ENCODE data around the gene PTPMT1. TPM values are rescaled to one million over a fixed set of nuclear protein-coding genes. Genes with fewer than 3 reads are reported as not detected.

PTPMT1 gene
- polyA plus RNA-seq, 2 of the 4 experiments (the other 2 are of a cell fraction): 63.4 to 69.2 TPM

DNA sequence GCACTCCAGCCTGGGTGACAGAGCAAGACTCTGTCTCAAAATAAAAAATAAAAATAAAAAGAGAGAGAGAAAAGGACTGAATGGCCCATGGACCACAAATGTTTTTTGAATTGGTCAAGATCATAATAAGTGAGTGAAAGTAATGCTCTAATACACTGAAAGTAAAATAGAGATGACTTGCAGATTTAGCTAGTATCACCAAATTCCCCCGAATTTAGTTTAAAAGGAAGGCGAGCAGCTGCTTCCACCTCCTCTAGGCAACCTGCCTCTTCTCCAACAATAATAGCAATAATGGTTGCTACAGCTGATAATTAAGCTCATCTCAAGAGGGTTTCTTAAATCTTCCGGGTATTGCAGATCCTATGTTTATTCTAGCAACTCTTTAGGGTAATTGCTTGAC is 49.2 kb upstream of the PTPMT1 start:
- WGBS (ENCODE audit: missing lambda C conversion rate): 87% methylated on average over 3 of the region's 3 CpGs
- ChIA-PET CTCF (interaction anchor here (0.5 to 1.1 kb wide), 2 partner anchors 37 to 338 kb away, joined by 3 read pairs; partner anchors contain the start of gene CELF1), POLR2A (no interaction called here)
- Histone ChIP-seq H3K4me2 (peak overlapping the region; percentile 15; the same call in 1 of the 3 replicates), H3K4me3 (no peak overlapping the region), H3K4me1 (peaks cover 71% of the 10 kb centered on the region), H3K27ac (peak overlapping the region in 1 of 2 experiments; percentile 79; a peak in 3 of 6 replicates), H3K9me3 (no peaks in the 10 kb centered on the region)
- peak; percentile 39 for TF ChIP-seq MAFK (IDR thresholded peaks at IDR 0.05; ENCODE audit: partially characterized antibody)
- TF ChIP-seq, protein P1, sequence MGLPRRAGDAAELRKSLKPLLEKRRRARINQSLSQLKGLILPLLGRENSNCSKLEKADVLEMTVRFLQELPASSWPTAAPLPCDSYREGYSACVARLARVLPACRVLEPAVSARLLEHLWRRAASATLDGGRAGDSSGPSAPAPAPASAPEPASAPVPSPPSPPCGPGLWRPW (IDR thresholded peaks at IDR 0.05): no peak
- no peak for TF ChIP-seq POLR2A (IDR thresholded peaks at IDR 0.05; ENCODE audit: low read length)
- TF ChIP-seq, protein P2, sequence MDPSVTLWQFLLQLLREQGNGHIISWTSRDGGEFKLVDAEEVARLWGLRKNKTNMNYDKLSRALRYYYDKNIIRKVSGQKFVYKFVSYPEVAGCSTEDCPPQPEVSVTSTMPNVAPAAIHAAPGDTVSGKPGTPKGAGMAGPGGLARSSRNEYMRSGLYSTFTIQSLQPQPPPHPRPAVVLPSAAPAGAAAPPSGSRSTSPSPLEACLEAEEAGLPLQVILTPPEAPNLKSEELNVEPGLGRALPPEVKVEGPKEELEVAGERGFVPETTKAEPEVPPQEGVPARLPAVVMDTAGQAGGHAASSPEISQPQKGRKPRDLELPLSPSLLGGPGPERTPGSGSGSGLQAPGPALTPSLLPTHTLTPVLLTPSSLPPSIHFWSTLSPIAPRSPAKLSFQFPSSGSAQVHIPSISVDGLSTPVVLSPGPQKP (IDR thresholded peaks at IDR 0.05; ENCODE audit: low read depth, low read length): no peak
- TF ChIP-seq NFE2L2 (conservative IDR thresholded peaks at IDR 0.05; ENCODE audit: low read length): peak; percentile 81
- no peak for TF ChIP-seq CBX2 (IDR thresholded peaks at IDR 0.05; ENCODE audit: borderline replicate concordance, low read depth)
- TF ChIP-seq, protein P3, sequence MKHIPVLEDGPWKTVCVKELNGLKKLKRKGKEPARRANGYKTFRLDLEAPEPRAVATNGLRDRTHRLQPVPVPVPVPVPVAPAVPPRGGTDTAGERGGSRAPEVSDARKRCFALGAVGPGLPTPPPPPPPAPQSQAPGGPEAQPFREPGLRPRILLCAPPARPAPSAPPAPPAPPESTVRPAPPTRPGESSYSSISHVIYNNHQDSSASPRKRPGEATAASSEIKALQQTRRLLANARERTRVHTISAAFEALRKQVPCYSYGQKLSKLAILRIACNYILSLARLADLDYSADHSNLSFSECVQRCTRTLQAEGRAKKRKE (CRISPR knock-in tag; IDR thresholded peaks at IDR 0.05; ENCODE audit: low read depth): no peak
- no peak for ATAC-seq
- no peak for FAIRE-seq
- no peak for DNase-seq (ENCODE audit: low read depth in 1 of 2, low spot score in 1 of 2)

DNA sequence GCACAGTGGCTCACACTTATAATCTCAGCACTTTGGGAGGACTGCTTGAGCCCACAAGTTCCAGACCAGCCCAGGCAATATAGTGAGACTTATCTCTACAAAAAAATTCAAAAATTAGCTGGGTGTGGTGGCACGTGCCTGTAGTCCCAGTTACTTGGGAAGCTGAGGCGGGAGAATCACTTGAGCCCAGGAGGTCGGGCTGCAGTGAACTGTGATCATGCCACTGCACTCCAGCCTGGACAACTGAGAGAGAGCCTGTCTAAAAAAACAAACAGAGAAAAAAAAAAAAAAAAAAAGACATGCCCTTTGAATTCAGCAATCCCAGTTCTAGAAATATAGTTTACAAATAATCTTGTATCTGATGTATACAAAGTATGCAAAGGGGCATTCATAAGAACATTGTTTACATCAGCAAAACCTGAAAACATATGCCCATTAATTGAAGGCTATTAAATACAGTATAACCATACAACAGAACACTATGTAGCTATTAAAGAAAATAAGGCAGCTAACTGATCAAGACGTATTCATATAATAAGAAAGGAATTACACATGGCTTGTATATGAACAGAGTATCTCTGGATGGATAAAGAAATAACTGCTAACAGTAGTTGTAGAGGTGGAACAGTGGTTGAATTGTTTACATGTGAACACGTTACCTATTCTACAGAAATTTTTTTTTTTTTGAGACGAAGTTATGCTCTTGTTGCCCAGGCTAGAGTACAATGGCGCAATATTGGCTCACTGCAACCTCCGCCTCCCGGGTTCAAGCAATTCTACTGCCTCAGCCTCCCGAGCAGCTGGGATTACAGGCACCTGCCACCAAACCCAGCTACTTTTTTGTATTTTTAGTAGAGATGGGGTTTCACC is 48.2 kb upstream of the PTPMT1 start:
- DNase-seq (ENCODE audit: low read depth in 1 of 2, low spot score in 1 of 2) (no peak), FAIRE-seq (no peak), ATAC-seq (no peak)
- WGBS (ENCODE audit: missing lambda C conversion rate): 86% methylated on average over 10 of the region's 10 CpGs
- TF ChIP-seq ZSCAN20 (CRISPR knock-in tag; IDR thresholded peaks at IDR 0.05) (no peak), TFCP2L1 (CRISPR knock-in tag; IDR thresholded peaks at IDR 0.05) (no peak), GATA3 (IDR thresholded peaks at IDR 0.05; ENCODE audit: borderline replicate concordance) (no peak), POLR2AphosphoS2 (conservative IDR thresholded peaks at IDR 0.05; ENCODE audit: low read length) (no peak), CEBPB (IDR thresholded peaks at IDR 0.05) (no peak), RAD21 (conservative IDR thresholded peaks at IDR 0.05 in 1 of 2, IDR thresholded peaks at IDR 0.05 in 1 of 2) (no peak), KDM1A (IDR thresholded peaks at IDR 0.05; ENCODE audit: low read depth) (no peak), CBX8 (IDR thresholded peaks at IDR 0.05) (no peak), EHF (CRISPR knock-in tag; IDR thresholded peaks at IDR 0.05) (no peak), FOSL2 (IDR thresholded peaks at IDR 0.05) (no peak), FOSL2 (CRISPR knock-in tag; IDR thresholded peaks at IDR 0.05) (no peak), JUNB (IDR thresholded peaks at IDR 0.05) (no peak), SMC3 (IDR thresholded peaks at IDR 0.05) (no peak)
- CTCF ChIA-PET: interaction anchor here (1.1 to 1.7 kb wide), 3 partner anchors 36 to 188 kb away, joined by 3 to 4 read pairs (median 3); partner anchors contain the start of gene CELF1
- no peak overlapping the region for H3K4me3 ChIP-seq
- no peaks in the 10 kb centered on the region for H3K9me3 ChIP-seq
- peak overlapping the region in 1 of 2 experiments; percentile 79; a peak in 1 of 6 replicates for H3K27ac ChIP-seq
- POLR2A ChIA-PET: no interaction called here
- peaks cover 60% of the 10 kb centered on the region for H3K4me1 ChIP-seq
- no peak overlapping the region for H3K4me2 ChIP-seq

DNA sequence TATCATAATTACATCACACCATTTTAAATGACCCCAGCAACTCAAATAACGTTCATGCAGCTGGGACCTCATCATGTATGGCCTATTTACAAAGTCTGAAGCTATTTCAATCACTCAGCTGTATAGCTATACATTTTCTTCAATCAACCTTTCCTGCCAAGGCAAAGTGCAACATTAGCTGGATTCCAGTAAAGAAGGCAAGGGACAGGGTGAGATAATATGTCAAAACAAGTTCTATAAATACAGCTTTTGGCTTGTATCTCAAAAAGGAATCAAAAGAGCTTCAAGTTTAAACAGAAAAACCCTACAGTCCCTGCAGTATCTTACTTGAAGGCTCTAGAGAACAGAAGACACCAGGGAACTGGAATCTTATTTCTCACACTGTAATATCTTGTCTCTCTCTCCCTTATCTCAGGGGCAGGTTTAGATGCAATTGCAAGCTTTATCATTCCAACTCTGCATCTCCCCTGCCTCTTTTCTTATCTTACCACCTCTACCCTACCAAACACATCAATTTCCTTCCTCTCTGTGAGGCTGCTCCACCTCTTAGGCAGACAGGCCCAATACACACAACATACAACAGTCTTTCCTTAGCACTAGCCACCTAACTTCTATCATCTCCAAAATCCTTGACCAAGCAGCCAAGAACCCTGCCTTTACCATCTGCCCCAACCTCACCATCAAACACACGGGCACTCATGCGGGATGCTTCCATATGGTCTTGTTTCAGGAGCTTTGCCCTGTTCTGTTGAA is 47.0 kb upstream of the PTPMT1 start:
- no peak overlapping the region for H3K27ac ChIP-seq

More for the DNA sequence above, 47.0 kb upstream of the PTPMT1 start:
- WGBS (ENCODE audit: missing lambda C conversion rate): 75% methylated on average over 3 of the region's 3 CpGs
- TF ChIP-seq MYC (IDR thresholded peaks at IDR 0.05; ENCODE audit: borderline replicate concordance, low read length) (no peak), FOXS1 (CRISPR knock-in tag; IDR thresholded peaks at IDR 0.05) (no peak)
- Histone ChIP-seq H3K4me1 (peaks cover 57% of the 10 kb centered on the region), H3K9me3 (no peaks in the 10 kb centered on the region), H3K4me2 (no peak overlapping the region), H3K4me3 (no peak overlapping the region)
- CTCF ChIA-PET: interaction anchor here (0.9 to 1.7 kb wide), 3 partner anchors 29 to 35 kb away, joined by 3 to 4 read pairs (median 3); partner anchors contain the start of gene CELF1
- ATAC-seq (no peak), DNase-seq (ENCODE audit: low read depth in 1 of 2, low spot score in 1 of 2) (no peak), FAIRE-seq (no peak)
- POLR2A ChIA-PET: no interaction called here

Measured in A549 (cell line).